ENCODE measurements around the gene WFDC2. TPM values are rescaled to one million over a fixed set of nuclear protein-coding genes. Genes with fewer than 3 reads are reported as not detected.

Gene WFDC2
- total and polyA plus RNA-seq, 10 of the 15 experiments (the other 5 are each of a cell fraction or from before 2014, with no cell fraction given) = 0.13 TPM; not detected in 9

DNA sequence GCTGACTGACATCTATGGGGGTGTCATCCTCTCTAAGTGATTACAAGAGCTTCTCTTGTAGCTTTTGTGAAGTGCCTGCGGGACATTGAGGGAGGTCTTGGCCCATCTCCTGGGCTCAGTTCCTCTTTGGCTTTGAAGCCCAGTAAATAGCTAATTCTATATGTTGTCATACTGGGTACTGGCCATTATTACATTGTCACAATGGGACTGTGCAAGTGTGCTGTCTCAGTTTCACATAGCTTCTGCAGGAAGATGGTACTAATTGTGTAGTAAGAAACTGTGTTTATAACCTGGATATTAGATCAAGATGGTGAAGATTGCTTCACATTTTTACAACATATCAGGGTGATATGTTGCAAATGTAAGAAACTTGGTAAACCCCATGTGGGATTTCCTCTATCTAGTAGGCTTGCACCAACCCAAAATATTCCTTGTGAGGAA is 26.0 kb downstream of the WFDC2 start:
- intact Hi-C loops (cut with micrococcal nuclease; ENCODE audit: unreplicated experiment) (no loop called here), in situ Hi-C loops (cut with MboI) (no loop called here)
- Histone ChIP-seq H3K9ac (ENCODE audit: control insufficient read depth, insufficient read depth, low read length) (no peak overlapping the region), H3K9me3 (replicated peaks; ENCODE audit: control insufficient read depth, insufficient read depth, low read length) (no peaks in the 10 kb centered on the region), H3K36me3 (ENCODE audit: control insufficient read depth in 2 of 2, insufficient read depth in 2 of 2, low read length in 1 of 2) (no peaks in the 10 kb centered on the region), H3K4me3 (no peak overlapping the region), H3K79me2 (ENCODE audit: control insufficient read depth, insufficient read depth, low read length) (no peaks in the 10 kb centered on the region), H2AFZ (ENCODE audit: control insufficient read depth, low read depth, low read length) (no peak overlapping the region), H3K27ac (ENCODE audit: control insufficient read depth, insufficient read depth) (no peak overlapping the region), H3K4me2 (ENCODE audit: control insufficient read depth, insufficient read depth) (no peak overlapping the region), H4K20me1 (ENCODE audit: control insufficient read depth, insufficient read depth) (no peaks in the 10 kb centered on the region), H3K27me3 (replicated peaks in 1 of 2; ENCODE audit: control insufficient read depth in 2 of 2, insufficient read depth in 2 of 2, low read length in 1 of 2) (peaks cover 0 to 4% of the 10 kb centered on the region in 2 experiments; a peak in 1 of 4 replicates), H3K4me1 (ENCODE audit: control insufficient read depth, insufficient read depth, low read length) (no peaks in the 10 kb centered on the region)
- BruUV-seq (replicated peaks) = no TSS peak
- WGBS (ENCODE audit: insufficient coverage, insufficient replicate concordance, low lambda C conversion rate, missing lambda C conversion rate) = 0% methylated on average over 1 of the region's 1 CpG
- ChIA-PET RAD21 (ENCODE audit: unreplicated experiment) (no interaction called here), SMC1A (ENCODE audit: uncharacterized antibody, unreplicated experiment) (interaction anchor here (0.6 kb wide), 1 partner anchor 177 kb away, joined by 3 read pairs; no protein-coding TSS in a partner anchor), POLR2A (no interaction called here), CTCF (no interaction called here)
- ATAC-seq (no peak), DNase-seq (ENCODE audit: low read depth, low spot score) (no peak), FAIRE-seq (no peak)
- TF ChIP-seq, protein P1, sequence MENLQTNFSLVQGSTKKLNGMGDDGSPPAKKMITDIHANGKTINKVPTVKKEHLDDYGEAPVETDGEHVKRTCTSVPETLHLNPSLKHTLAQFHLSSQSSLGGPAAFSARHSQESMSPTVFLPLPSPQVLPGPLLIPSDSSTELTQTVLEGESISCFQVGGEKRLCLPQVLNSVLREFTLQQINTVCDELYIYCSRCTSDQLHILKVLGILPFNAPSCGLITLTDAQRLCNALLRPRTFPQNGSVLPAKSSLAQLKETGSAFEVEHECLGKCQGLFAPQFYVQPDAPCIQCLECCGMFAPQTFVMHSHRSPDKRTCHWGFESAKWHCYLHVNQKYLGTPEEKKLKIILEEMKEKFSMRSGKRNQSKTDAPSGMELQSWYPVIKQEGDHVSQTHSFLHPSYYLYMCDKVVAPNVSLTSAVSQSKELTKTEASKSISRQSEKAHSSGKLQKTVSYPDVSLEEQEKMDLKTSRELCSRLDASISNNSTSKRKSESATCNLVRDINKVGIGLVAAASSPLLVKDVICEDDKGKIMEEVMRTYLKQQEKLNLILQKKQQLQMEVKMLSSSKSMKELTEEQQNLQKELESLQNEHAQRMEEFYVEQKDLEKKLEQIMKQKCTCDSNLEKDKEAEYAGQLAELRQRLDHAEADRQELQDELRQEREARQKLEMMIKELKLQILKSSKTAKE (IDR thresholded peaks at IDR 0.05; ENCODE audit: low read depth, poor library complexity, severe bottlenecking) = no peak
- no peak for TF ChIP-seq POU2F2 (IDR thresholded peaks at IDR 0.05; ENCODE audit: borderline replicate concordance, low read depth, low read length)
- TF ChIP-seq, protein P2, sequence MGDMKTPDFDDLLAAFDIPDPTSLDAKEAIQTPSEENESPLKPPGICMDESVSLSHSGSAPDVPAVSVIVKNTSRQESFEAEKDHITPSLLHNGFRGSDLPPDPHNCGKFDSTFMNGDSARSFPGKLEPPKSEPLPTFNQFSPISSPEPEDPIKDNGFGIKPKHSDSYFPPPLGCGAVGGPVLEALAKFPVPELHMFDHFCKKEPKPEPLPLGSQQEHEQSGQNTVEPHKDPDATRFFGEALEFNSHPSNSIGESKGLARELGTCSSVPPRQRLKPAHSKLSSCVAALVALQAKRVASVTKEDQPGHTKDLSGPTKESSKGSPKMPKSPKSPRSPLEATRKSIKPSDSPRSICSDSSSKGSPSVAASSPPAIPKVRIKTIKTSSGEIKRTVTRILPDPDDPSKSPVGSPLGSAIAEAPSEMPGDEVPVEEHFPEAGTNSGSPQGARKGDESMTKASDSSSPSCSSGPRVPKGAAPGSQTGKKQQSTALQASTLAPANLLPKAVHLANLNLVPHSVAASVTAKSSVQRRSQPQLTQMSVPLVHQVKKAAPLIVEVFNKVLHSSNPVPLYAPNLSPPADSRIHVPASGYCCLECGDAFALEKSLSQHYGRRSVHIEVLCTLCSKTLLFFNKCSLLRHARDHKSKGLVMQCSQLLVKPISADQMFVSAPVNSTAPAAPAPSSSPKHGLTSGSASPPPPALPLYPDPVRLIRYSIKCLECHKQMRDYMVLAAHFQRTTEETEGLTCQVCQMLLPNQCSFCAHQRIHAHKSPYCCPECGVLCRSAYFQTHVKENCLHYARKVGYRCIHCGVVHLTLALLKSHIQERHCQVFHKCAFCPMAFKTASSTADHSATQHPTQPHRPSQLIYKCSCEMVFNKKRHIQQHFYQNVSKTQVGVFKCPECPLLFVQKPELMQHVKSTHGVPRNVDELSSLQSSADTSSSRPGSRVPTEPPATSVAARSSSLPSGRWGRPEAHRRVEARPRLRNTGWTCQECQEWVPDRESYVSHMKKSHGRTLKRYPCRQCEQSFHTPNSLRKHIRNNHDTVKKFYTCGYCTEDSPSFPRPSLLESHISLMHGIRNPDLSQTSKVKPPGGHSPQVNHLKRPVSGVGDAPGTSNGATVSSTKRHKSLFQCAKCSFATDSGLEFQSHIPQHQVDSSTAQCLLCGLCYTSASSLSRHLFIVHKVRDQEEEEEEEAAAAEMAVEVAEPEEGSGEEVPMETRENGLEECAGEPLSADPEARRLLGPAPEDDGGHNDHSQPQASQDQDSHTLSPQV (IDR thresholded peaks at IDR 0.05) = no peak
- TF ChIP-seq NFIC (IDR thresholded peaks at IDR 0.05; ENCODE audit: low read depth, low read length) = no peak
- no peak for TF ChIP-seq EGR1 (IDR thresholded peaks at IDR 0.05; ENCODE audit: borderline replicate concordance in 1 of 2, low read depth in 2 of 2, low read length in 2 of 2)
- no peak for TF ChIP-seq SMC3 (IDR thresholded peaks at IDR 0.05; ENCODE audit: borderline replicate concordance, low read length)
- TF ChIP-seq, protein P3, sequence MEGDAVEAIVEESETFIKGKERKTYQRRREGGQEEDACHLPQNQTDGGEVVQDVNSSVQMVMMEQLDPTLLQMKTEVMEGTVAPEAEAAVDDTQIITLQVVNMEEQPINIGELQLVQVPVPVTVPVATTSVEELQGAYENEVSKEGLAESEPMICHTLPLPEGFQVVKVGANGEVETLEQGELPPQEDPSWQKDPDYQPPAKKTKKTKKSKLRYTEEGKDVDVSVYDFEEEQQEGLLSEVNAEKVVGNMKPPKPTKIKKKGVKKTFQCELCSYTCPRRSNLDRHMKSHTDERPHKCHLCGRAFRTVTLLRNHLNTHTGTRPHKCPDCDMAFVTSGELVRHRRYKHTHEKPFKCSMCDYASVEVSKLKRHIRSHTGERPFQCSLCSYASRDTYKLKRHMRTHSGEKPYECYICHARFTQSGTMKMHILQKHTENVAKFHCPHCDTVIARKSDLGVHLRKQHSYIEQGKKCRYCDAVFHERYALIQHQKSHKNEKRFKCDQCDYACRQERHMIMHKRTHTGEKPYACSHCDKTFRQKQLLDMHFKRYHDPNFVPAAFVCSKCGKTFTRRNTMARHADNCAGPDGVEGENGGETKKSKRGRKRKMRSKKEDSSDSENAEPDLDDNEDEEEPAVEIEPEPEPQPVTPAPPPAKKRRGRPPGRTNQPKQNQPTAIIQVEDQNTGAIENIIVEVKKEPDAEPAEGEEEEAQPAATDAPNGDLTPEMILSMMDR (IDR thresholded peaks at IDR 0.05 in 2 of 3, conservative IDR thresholded peaks at IDR 0.05 in 1 of 3; ENCODE audit: control insufficient read depth in 2 of 3, extremely low read depth in 1 of 3, insufficient read depth in 1 of 3, low read depth in 3 of 3, low read length in 3 of 3) = no peak
- TF ChIP-seq MTA2 (IDR thresholded peaks at IDR 0.05; ENCODE audit: low read depth) = no peak
- TF ChIP-seq FOXM1 (IDR thresholded peaks at IDR 0.05; ENCODE audit: low read depth, low read length) = no peak
- TF ChIP-seq, protein P4, sequence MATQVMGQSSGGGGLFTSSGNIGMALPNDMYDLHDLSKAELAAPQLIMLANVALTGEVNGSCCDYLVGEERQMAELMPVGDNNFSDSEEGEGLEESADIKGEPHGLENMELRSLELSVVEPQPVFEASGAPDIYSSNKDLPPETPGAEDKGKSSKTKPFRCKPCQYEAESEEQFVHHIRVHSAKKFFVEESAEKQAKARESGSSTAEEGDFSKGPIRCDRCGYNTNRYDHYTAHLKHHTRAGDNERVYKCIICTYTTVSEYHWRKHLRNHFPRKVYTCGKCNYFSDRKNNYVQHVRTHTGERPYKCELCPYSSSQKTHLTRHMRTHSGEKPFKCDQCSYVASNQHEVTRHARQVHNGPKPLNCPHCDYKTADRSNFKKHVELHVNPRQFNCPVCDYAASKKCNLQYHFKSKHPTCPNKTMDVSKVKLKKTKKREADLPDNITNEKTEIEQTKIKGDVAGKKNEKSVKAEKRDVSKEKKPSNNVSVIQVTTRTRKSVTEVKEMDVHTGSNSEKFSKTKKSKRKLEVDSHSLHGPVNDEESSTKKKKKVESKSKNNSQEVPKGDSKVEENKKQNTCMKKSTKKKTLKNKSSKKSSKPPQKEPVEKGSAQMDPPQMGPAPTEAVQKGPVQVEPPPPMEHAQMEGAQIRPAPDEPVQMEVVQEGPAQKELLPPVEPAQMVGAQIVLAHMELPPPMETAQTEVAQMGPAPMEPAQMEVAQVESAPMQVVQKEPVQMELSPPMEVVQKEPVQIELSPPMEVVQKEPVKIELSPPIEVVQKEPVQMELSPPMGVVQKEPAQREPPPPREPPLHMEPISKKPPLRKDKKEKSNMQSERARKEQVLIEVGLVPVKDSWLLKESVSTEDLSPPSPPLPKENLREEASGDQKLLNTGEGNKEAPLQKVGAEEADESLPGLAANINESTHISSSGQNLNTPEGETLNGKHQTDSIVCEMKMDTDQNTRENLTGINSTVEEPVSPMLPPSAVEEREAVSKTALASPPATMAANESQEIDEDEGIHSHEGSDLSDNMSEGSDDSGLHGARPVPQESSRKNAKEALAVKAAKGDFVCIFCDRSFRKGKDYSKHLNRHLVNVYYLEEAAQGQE (IDR thresholded peaks at IDR 0.05; ENCODE audit: low read depth, low read length) = no peak
- no peak for TF ChIP-seq HDAC2 (IDR thresholded peaks at IDR 0.05)
